HG03039 (cell line): ENCODE results near the gene IMPDH1.
A peak's percentile ranks its signal among the peaks of the same experiment; 100 is the strongest.
"Not testable (repeated sequence)": the region's sequence is repeated elsewhere in the genome, so short reads cannot be mapped to it uniquely, and the experiment has no call there.

ENCODE experiments used
- ATAC-seq: cut with Tn5 transposase; IDR thresholded peaks from one replicate; pipeline ENCODE4 v1.9.1; 2021; ENCODE audit warnings: mild to moderate bottlenecking, moderate library complexity; ENCODE audit not compliant: unreplicated experiment

IMPDH1 gene

DNA sequence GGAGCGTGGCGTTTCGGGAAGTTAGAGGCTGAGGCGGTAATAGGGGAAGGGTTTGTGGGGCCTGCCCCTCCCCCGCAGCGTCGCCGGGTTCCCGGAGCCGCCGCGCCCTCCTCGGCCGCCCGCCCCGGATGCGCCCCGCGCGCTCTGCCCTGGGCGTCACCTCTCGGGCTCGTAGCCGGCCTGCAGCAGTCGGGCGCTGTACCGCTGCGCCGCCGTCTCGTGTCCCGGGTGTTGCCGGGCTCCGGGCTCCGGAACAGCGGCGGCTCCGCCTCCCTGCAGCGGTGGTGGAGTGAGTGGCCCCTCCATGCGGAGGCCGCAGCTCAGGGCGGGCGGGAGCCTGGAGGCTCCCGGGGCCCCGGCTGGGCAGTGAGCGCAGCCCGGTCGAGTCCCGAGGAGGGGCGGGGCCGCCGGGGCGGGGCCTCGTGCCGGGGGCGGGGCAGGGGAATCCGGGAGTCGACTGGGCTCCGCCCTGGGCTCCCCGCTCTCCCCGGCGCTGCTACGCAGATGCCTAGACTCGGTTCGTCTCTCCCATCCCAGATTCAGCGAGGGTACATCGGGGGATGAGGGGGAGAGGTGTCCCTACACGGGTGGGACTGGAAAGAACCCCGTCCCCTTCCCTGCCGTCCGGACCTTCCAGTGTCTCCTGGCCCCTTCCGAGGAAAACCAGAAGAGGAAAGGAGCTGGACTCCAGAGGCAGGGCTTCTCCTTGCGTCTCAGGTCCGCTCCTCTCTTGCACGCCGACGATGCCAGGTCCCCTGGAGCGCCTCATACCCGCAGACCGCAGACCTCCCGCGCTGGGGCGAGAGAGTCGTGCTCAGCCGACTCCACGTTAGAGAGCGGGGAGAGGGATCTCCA lies at the start of gene IMPDH1:
Gene IMPDH1 (minus strand): TSS at position 387 of the 855 bp plus-strand sequence. CDS start 81 bp downstream, at position 306.
- peak; percentile 70 for ATAC-seq

- no peak for ATAC-seq
Measured at GRCh38 chr7:128459394-128459878, 49.7 kb upstream of the IMPDH1 start.

DNA sequence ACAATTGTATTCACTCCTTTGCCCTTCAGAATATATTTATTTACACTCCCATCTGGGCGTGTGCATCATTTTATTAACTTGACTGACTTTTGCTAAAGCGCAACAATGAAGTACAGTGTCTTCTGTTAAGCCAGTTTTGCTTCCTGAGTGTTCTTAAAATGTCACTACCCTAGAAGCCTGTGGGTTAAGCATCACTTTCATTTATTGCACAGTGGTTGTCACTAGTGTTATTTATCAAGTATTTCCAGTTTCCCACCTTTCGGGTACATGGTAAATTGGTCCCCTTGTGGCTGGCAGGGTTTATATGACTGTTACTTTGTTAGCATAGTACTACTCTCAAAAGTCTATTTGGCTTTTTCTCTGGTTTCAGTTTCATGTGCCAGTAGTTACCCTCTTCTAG lies 49.2 kb upstream of the IMPDH1 start:
- ATAC-seq, result no peak

- ATAC-seq, result not testable (repeated sequence)
Measured at GRCh38 chr7:128457385-128457784, 47.6 kb upstream of the IMPDH1 start.

- ATAC-seq, result no peak
Measured at GRCh38 chr7:128456255-128456725, 46.5 kb upstream of the IMPDH1 start.

- ATAC-seq, result peak; percentile 82
Measured at GRCh38 chr7:128455543-128456254, 45.9 kb upstream of the IMPDH1 start, which contains the start of gene HILPDA. Gene HILPDA (plus strand): TSS chr7:128455878. CDS start chr7:128457269, 1,391 bp downstream.

DNA sequence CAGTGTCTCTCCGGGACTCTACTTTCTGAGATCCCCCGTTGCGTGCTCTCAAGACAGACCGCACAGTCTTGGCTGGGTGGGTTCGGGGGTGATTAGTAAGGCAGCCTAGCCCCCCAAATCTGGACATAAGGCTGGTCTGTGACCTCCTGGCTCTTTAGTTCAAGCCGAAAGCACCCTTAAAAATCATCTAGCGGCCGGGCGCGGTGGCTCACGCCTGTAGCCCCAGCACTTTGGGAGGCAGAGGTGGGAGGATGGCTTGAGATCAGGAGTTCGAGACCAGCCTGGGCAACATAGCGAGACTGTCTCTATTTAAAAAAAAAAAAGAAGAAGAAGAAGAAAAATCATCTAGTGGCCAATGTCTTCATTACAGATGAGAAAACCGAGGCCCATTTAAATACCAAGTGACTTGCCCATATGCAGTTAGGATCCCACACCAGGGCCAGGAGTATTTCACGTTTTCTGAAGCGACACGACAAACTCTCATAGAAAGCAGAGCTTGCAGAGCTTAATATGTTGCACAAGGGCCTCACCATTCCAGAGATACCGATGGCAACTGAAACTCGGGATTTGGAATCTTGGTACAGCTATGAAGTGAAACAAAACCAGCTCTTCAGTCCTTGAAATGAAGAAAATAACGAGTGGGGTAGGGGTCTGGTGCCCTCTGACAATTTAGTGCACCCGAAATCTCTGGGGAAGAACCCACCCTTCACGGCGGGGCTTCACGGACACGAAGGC lies 45.2 kb upstream of the IMPDH1 start:
- ATAC-seq, result no peak

- no peak for ATAC-seq
Measured at GRCh38 chr7:128453836-128454804, 44.3 kb upstream of the IMPDH1 start.

DNA sequence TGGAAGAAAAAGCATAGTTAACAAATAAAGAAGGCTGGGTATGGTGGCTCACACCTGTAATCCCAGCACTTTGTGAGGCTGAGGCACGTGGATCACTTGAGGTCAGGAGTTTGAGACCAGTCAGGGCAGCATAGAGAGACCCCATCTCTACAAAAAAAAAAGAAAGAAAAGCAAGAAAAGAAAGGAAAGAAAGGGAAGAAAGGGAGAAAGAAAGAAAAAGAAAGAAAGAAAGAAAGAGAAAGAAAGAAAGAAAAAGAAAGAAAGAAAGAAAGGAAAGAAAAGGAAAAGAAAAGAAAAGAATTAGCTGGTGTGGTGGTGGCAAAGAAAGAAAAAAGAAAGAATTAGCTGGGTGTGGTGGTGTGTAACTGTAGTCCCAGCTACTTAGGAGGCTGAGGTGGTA lies 42.8 kb upstream of the IMPDH1 start:
- ATAC-seq, result no peak

- ATAC-seq, result no peak
Measured at GRCh38 chr7:128450913-128451312, 41.1 kb upstream of the IMPDH1 start.

GRCh38 chr7:128450409-128450808 lies 40.6 kb upstream of the IMPDH1 start:
- no peak for ATAC-seq

- no peak for ATAC-seq
Measured at GRCh38 chr7:128448751-128449302, 39.0 kb upstream of the IMPDH1 start.

DNA sequence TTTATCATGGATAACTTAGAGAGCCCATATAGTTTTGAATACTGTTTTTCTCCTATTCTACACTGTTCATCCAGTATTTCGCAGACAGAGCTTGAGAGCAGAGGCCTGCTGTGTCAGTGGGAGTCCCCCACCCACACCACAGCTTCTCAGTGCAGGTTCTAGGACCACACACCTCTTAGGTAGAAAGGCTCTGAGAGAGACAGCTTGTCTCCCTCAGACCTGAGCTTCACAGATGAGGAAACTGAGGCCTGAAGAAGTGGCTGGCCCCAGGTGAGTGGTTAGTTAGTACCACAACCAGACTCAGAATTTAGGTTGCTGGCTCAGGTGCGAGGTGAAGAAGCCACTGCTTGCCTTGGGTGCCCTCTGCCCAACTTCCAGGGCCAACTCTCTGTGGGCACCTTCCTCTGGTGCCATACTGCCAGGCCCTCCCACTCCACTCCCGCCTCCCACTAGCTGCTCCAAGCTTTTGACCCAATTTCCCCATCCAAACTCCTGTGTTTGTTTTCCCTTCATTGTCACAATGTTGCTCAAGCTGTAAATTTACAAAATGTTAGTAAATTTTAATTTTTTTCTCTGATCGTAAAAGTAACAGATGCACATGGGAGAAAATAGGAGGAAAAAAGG lies 38.3 kb upstream of the IMPDH1 start:
- no peak for ATAC-seq

GRCh38 chr7:128446306-128446705 lies 36.5 kb upstream of the IMPDH1 start:
- no peak for ATAC-seq

GRCh38 chr7:128443831-128444600 lies 34.2 kb upstream of the IMPDH1 start:
- no peak for ATAC-seq

GRCh38 chr7:128442356-128442755 lies 32.6 kb upstream of the IMPDH1 start:
- no peak for ATAC-seq

- no peak for ATAC-seq
Measured at GRCh38 chr7:128437426-128438332, 27.9 kb upstream of the IMPDH1 start.
